A673 (cell line): ENCODE results near the gene ARMC12. TPM values are rescaled to one million over a fixed set of nuclear protein-coding genes. Genes with fewer than 3 reads are reported as not detected.

ENCODE experiments used
- BruUV-seq: library from RNA; stranded (reverse); fragments of 400-500 nt; replicated peaks from 2 replicates; lab custom pipeline; 2021; lab: Mats Ljungman, UMichigan
- CTCF ChIA-PET: fragments of 300-600 bp; sonication (Branson Sonifier 250); formaldehyde crosslinking; loops from one replicate; lab custom pipeline; 2022; ENCODE audit warnings: antibody characterized with exemption; lab: Charles Lee
- POLR2A ChIA-PET: fragments of 300-600 bp; sonication (Branson Sonifier 250); formaldehyde crosslinking; loops from one replicate; lab custom pipeline; 2022; ENCODE audit warnings: antibody characterized with exemption; ENCODE audit not compliant: low non-redundant PET; lab: Charles Lee
- DNase-seq: peaks from one replicate; pipeline ENCODE4 v3.0.0-alpha.2; 2015; ENCODE audit warnings: low spot score
- H3K27ac ChIP-seq: fragments of 200-600 bp; sonication (generic); 2 replicates; pipeline ENCODE4 v1.5.1; 2016; ENCODE audit warnings: mixed run types, low read depth, mild to moderate bottlenecking, mixed read lengths, antibody characterized with exemption, low read length; ENCODE audit not compliant: poor library complexity, severe bottlenecking
- H3K27me3 ChIP-seq: fragments of 200-600 bp; sonication (generic); replicated peaks from 2 replicates; pipeline ENCODE4 v1.6.1; 2017; ENCODE audit warnings: mixed run types, low read depth, mild to moderate bottlenecking, mixed read lengths, antibody characterized with exemption, low read length; ENCODE audit not compliant: insufficient read depth, poor library complexity
- H3K36me3 ChIP-seq: fragments of 200-600 bp; sonication (generic); 2 replicates; pipeline ENCODE4 v1.6.1; 2016; ENCODE audit warnings: mixed run types, mild to moderate bottlenecking, mixed read lengths, antibody characterized with exemption, low read length; ENCODE audit not compliant: insufficient read depth, poor library complexity, severe bottlenecking
- H3K4me1 ChIP-seq: fragments of 200-600 bp; sonication (generic); 2 replicates; pipeline ENCODE4 v1.6.1; 2017; ENCODE audit warnings: mixed run types, mild to moderate bottlenecking, mixed read lengths, antibody characterized with exemption, low read length; ENCODE audit not compliant: insufficient read depth, poor library complexity, severe bottlenecking
- H3K4me3 ChIP-seq: fragments of 200-600 bp; sonication (generic); 2 replicates; pipeline ENCODE4 v1.5.1; 2016; ENCODE audit warnings: low read depth, mixed run types, mild to moderate bottlenecking, mixed read lengths, low read length; ENCODE audit not compliant: poor library complexity, severe bottlenecking
- H3K9me3 ChIP-seq: fragments of 200-600 bp; sonication (generic); 2 replicates; pipeline ENCODE4 v1.6.1; 2016; ENCODE audit warnings: mixed run types, low read depth, mild to moderate bottlenecking, mixed read lengths, antibody characterized with exemption, low read length; ENCODE audit not compliant: poor library complexity, severe bottlenecking
- EZH2 ChIP-seq: fragments of 200-600 bp; sonication (generic); IDR thresholded peaks from 2 replicates; pipeline ENCODE4 v1.6.1; 2017; ENCODE audit warnings: borderline replicate concordance, low read depth, mild to moderate bottlenecking, mixed read lengths, antibody characterized with exemption, low read length; ENCODE audit not compliant: poor library complexity, severe bottlenecking
- intact Hi-C: fragments of 100-400 bp; cut with micrococcal nuclease; formaldehyde crosslinking; loops from one replicate; pipeline ENCODE4 v1.10.0; 2022; ENCODE audit not compliant: unreplicated experiment
- total RNA-seq: library from RNA; stranded (reverse); gene quantifications from 2 replicates; pipeline ENCODE4 v1.2.3, GENCODE V29; 2021
- TF ChIP-seq, protein P1 (sequence below): fragments of 300-800, 200-600 bp; sonication (generic); conservative IDR thresholded peaks from 2 replicates; pipeline ENCODE4 v1.5.1; 2017; ENCODE audit warnings: low read depth, mild to moderate bottlenecking, antibody characterized with exemption, low read length, moderate library complexity, mixed read lengths

Gene ARMC12
- total RNA-seq, 1 experiment from 2014 or later: 1.0 TPM

DNA sequence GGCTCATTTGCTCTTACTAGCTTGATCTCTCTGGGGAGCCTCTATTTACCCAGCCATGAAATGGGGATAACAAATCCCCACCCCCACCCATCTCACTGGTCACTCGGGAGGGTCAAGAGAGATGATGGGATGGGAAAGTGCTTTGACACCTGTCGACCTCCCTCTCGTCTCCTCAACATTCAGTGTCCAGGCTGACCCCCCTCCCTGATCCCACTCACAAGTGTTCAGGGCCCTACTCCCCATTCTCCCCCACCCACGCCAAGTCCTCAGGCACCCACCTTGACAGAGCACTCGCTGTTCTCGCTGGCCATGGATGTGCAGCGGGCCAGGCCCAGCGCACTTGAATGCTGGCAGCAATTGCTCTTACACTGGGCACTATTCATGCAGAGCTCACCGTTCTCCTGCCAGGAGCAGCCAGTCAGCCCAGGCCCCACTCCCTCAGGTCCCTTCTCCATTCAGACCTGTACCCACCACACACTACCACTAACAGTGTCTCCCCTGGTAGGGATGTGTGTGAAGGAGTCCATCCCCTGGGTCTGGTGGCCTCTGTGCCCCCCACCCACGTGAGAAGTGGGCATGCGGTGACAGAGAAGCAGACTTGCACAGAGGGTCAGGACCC, 58.7 kb downstream of the ARMC12 start:
- H3K9me3 ChIP-seq: no peaks in the 10 kb centered on the region
- H3K4me3 ChIP-seq: no peak overlapping the region
- DNase-seq: no peak
- CTCF ChIA-PET: no interaction called here
- intact Hi-C loops: no loop called here
- BruUV-seq: no TSS peak
- H3K27ac ChIP-seq: no peak overlapping the region
- H3K36me3 ChIP-seq: no peaks in the 10 kb centered on the region
- TF ChIP-seq EZH2: no peak
- TF ChIP-seq, protein P1, sequence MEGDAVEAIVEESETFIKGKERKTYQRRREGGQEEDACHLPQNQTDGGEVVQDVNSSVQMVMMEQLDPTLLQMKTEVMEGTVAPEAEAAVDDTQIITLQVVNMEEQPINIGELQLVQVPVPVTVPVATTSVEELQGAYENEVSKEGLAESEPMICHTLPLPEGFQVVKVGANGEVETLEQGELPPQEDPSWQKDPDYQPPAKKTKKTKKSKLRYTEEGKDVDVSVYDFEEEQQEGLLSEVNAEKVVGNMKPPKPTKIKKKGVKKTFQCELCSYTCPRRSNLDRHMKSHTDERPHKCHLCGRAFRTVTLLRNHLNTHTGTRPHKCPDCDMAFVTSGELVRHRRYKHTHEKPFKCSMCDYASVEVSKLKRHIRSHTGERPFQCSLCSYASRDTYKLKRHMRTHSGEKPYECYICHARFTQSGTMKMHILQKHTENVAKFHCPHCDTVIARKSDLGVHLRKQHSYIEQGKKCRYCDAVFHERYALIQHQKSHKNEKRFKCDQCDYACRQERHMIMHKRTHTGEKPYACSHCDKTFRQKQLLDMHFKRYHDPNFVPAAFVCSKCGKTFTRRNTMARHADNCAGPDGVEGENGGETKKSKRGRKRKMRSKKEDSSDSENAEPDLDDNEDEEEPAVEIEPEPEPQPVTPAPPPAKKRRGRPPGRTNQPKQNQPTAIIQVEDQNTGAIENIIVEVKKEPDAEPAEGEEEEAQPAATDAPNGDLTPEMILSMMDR: no peak
- POLR2A ChIA-PET: no interaction called here
- no peaks in the 10 kb centered on the region for H3K4me1 ChIP-seq
- no peaks in the 10 kb centered on the region for H3K27me3 ChIP-seq

DNA sequence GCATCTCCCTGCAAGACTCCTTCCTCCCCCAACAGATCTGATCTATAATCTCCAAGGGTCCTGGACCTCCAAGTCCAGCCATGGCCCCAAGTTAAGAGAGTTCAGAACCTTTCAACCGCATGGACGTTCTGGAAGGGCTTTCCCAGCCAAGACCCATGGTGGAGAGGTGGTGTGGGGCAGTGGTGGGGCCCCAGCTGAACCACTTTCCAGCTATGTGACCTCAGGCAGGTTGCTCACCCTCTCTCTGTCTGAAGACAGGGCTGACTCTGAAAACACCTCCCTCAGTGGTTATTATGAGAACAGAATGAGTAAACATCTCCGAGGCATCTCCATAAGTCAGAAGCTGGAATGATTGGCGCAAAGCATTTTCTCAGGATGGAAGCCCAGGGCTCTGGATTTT, 59.4 kb downstream of the ARMC12 start:
- no peak for TF ChIP-seq EZH2
- TF ChIP-seq, protein P1: no peak
- Histone ChIP-seq H3K27ac (no peak overlapping the region), H3K4me3 (no peak overlapping the region), H3K36me3 (no peaks in the 10 kb centered on the region), H3K9me3 (no peaks in the 10 kb centered on the region), H3K4me1 (no peaks in the 10 kb centered on the region), H3K27me3 (no peaks in the 10 kb centered on the region)
- intact Hi-C loops: no loop called here
- ChIA-PET CTCF (interaction anchor here (0.6 kb wide), 1 partner anchor 135 kb away, joined by 4 read pairs; no protein-coding TSS in a partner anchor), POLR2A (no interaction called here)
- no TSS peak for BruUV-seq
- DNase-seq: no peak

DNA sequence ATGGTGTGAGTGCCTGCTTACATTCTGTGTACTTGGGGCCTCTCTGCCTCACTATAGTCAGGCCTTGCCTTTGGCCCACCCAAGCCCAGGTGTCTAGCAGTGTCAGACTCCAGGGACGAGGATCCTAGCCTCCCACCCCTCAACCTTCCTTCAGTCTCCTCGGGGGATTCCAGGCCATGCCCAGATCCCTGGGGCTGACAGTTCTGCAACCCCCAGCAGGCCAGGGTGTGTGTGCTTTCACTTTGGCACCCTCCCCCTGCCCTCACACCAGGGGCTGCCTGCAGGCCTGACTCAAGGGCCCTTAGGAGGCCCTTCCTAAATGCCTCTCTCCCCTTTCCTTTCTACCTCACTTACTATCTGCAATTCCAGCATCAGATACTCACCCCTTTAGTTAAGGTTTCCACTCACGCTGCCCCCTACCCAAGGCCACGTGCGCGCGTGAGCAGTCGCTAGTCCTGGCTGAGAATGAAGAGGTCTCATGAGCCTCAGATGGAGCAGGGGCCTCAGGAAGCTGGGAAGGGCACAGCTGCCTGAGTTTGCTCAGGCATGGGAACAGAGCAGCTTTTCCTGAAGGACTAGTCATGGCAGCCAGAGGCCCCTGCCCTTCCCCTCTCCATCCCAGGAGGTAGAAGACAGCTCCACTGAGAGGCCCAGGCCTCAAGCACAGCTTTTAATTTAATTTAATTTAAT, 61.1 kb downstream of the ARMC12 start:
- Histone ChIP-seq H3K9me3 (no peaks in the 10 kb centered on the region), H3K4me3 (no peak overlapping the region), H3K27ac (no peak overlapping the region), H3K4me1 (no peaks in the 10 kb centered on the region), H3K27me3 (no peaks in the 10 kb centered on the region), H3K36me3 (no peaks in the 10 kb centered on the region)
- CTCF ChIA-PET: no interaction called here
- intact Hi-C loops: loop anchor here (1.0 kb wide), 1 partner anchor 10 kb away; no protein-coding TSS in a partner anchor
- no peak for DNase-seq
- TF ChIP-seq, protein P1: no peak
- no peak for TF ChIP-seq EZH2
- POLR2A ChIA-PET: no interaction called here
- BruUV-seq: no TSS peak

Other genes with a start within 250 kb of the ARMC12 start
- 10.3 and 17.0 TPM in 2 replicates for gene TEAD3, start 240.0 kb upstream of the ARMC12 start, total RNA-seq
- gene TULP1, start 224.1 kb upstream of the ARMC12 start, total RNA-seq: 0.66 TPM in 1 of 2 replicates, not detected in the other
- gene FKBP5, start 48.1 kb upstream of the ARMC12 start, total RNA-seq: 20.4 and 26.2 TPM in 2 replicates
- not detected in 2 replicates for gene CLPSL2, start 39.6 kb downstream of the ARMC12 start, total RNA-seq
- gene CLPSL1, start 44.0 kb downstream of the ARMC12 start, total RNA-seq: not detected in 2 replicates
- gene CLPS, start 60.3 kb downstream of the ARMC12 start, total RNA-seq: not detected in 2 replicates
- not detected in 2 replicates for gene LHFPL5, start 68.3 kb downstream of the ARMC12 start, total RNA-seq
- gene SRPK1, start 184.1 kb downstream of the ARMC12 start, total RNA-seq: 103 and 104 TPM in 2 replicates